ENCODE results near the gene SMPD3. TPM values are rescaled to one million over a fixed set of nuclear protein-coding genes. Genes with fewer than 3 reads are reported as not detected.

Gene SMPD3
- total and polyA plus RNA-seq, 4 donors = 1.7 to 13.9 (median 5.0) TPM

GRCh38 chr16:68492543-68493411 is 44.5 kb upstream of the SMPD3 start:
- Histone ChIP-seq H3K27me3 (ENCODE audit: control insufficient read depth in 3 of 3, insufficient read depth in 3 of 3, low read length in 2 of 3) (no peaks in the 10 kb centered on the region), H3K4me3 (no peak overlapping the region), H3K9me3 (ENCODE audit: control insufficient read depth in 4 of 4, insufficient read depth in 3 of 4, low read length in 3 of 4) (no peaks in the 10 kb centered on the region), H3K27ac (ENCODE audit: low read depth in 1 of 2, low read length in 1 of 2) (no peak overlapping the region), H3K36me3 (ENCODE audit: control insufficient read depth in 4 of 4, insufficient read depth in 4 of 4, low read length in 4 of 4) (no peaks in the 10 kb centered on the region), H3K4me1 (ENCODE audit: control insufficient read depth in 5 of 5, insufficient read depth in 5 of 5, low read length in 5 of 5) (no peaks in the 10 kb centered on the region), H3K9ac (ENCODE audit: insufficient read depth in 1 of 2, low read length in 2 of 2) (no peak overlapping the region)
- DNase-seq = no peak
- no peak for ATAC-seq (ENCODE audit: insufficient read depth, low FRiP score)
- TF ChIP-seq, protein P1, sequence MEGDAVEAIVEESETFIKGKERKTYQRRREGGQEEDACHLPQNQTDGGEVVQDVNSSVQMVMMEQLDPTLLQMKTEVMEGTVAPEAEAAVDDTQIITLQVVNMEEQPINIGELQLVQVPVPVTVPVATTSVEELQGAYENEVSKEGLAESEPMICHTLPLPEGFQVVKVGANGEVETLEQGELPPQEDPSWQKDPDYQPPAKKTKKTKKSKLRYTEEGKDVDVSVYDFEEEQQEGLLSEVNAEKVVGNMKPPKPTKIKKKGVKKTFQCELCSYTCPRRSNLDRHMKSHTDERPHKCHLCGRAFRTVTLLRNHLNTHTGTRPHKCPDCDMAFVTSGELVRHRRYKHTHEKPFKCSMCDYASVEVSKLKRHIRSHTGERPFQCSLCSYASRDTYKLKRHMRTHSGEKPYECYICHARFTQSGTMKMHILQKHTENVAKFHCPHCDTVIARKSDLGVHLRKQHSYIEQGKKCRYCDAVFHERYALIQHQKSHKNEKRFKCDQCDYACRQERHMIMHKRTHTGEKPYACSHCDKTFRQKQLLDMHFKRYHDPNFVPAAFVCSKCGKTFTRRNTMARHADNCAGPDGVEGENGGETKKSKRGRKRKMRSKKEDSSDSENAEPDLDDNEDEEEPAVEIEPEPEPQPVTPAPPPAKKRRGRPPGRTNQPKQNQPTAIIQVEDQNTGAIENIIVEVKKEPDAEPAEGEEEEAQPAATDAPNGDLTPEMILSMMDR (IDR thresholded peaks at IDR 0.05; ENCODE audit: control extremely low read depth, extremely low read depth) = no peak
- WGBS, 2 donors = 87 to 93% methylated on average over 5 to 6 of the region's 6 CpGs

DNA sequence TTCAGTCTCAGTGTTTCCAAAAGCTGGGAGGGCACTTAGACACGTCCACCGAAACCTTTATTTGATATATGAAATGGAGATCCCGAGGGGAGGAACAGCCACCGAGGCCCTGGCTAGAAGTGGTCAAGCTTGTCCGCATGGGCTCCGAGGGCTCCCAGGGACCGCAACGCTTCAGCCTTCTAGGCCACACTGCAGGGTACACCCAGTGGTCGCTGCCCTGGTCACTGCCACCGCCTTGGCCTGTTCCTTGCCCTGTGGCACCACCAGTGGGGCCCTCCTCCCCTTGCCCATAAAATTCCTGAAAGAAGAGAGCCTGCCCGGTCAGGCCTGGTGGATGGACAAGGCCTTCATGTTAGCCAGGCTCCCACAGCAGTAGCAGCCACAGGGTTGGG is 43.8 kb upstream of the SMPD3 start:
- H3K9ac ChIP-seq (ENCODE audit: insufficient read depth in 1 of 2, low read length in 2 of 2) = no peak overlapping the region
- peaks cover 0 to 1% (median 0%) of the 10 kb centered on the region in 5 donors for H3K4me1 ChIP-seq (ENCODE audit: control insufficient read depth in 5 of 5, insufficient read depth in 5 of 5, low read length in 5 of 5)
- ATAC-seq (ENCODE audit: insufficient read depth, low FRiP score) (no peak), DNase-seq (no peak)
- TF ChIP-seq, protein P1 (IDR thresholded peaks at IDR 0.05; ENCODE audit: control extremely low read depth, extremely low read depth) = no peak
- no peak overlapping the region for H3K4me3 ChIP-seq
- no peak overlapping the region for H3K27ac ChIP-seq (ENCODE audit: low read depth in 1 of 2, low read length in 1 of 2)
- no peaks in the 10 kb centered on the region for H3K36me3 ChIP-seq (ENCODE audit: control insufficient read depth in 4 of 4, insufficient read depth in 4 of 4, low read length in 4 of 4)
- 88 to 93% methylated on average over 11 of the region's 11 CpGs for WGBS, 2 donors
- H3K9me3 ChIP-seq (ENCODE audit: control insufficient read depth in 4 of 4, insufficient read depth in 3 of 4, low read length in 3 of 4) = no peaks in the 10 kb centered on the region
- no peaks in the 10 kb centered on the region for H3K27me3 ChIP-seq (ENCODE audit: control insufficient read depth in 3 of 3, insufficient read depth in 3 of 3, low read length in 2 of 3)

- DNase-seq (no peak), ATAC-seq (ENCODE audit: insufficient read depth, low FRiP score) (no peak)
- Histone ChIP-seq H3K4me3 (no peak overlapping the region), H3K27ac (ENCODE audit: low read depth in 1 of 2, low read length in 1 of 2) (no peak overlapping the region), H3K27me3 (ENCODE audit: control insufficient read depth in 3 of 3, insufficient read depth in 3 of 3, low read length in 2 of 3) (no peaks in the 10 kb centered on the region), H3K36me3 (ENCODE audit: control insufficient read depth in 4 of 4, insufficient read depth in 4 of 4, low read length in 4 of 4) (no peaks in the 10 kb centered on the region), H3K9me3 (ENCODE audit: control insufficient read depth in 4 of 4, insufficient read depth in 3 of 4, low read length in 3 of 4) (no peaks in the 10 kb centered on the region), H3K4me1 (ENCODE audit: control insufficient read depth in 5 of 5, insufficient read depth in 5 of 5, low read length in 5 of 5) (peaks cover 0 to 4% (median 0%) of the 10 kb centered on the region in 5 donors), H3K9ac (ENCODE audit: insufficient read depth in 1 of 2, low read length in 2 of 2) (no peak overlapping the region)
- WGBS, 2 donors = 92 to 94% methylated on average over 14 of the region's 14 CpGs
- TF ChIP-seq, protein P1 (IDR thresholded peaks at IDR 0.05; ENCODE audit: control extremely low read depth, extremely low read depth) = no peak
Measured at GRCh38 chr16:68491576-68491950, 43.3 kb upstream of the SMPD3 start.

Data from lung (tissue), 12 donors.